Fibroblast of lung (primary cell): Measurements from ENCODE around the gene PPP1R26. TPM values are rescaled to one million over a fixed set of nuclear protein-coding genes. Genes with fewer than 3 reads are reported as not detected.
"Not testable (repeated sequence)": the region's sequence is repeated elsewhere in the genome, so short reads cannot be mapped to it uniquely, and the experiment has no call there.

Source experiments
- DNase-seq, 2 donors: peaks; one replicate each; pipeline versions ENCODE4 v3.0.0 to v3.0.0-alpha.2; 2010; ENCODE audit warnings: low read depth in 2 of 2
- H2AFZ ChIP-seq: 2 replicates; pipeline ENCODE4 v1.5.1; 2012; ENCODE audit warnings: low read length, control low read depth, inconsistent platforms
- H3K27ac ChIP-seq: 2 replicates; pipeline ENCODE4 v1.5.1; 2011; ENCODE audit warnings: low read length, control low read depth; ENCODE audit not compliant: insufficient read depth
- H3K27me3 ChIP-seq: 2 replicates; pipeline ENCODE4 v1.5.1; 2011; ENCODE audit warnings: mild to moderate bottlenecking, low read length; ENCODE audit not compliant: control insufficient read depth, insufficient read depth
- H3K36me3 ChIP-seq: 2 replicates; pipeline ENCODE4 v1.5.1; 2011; ENCODE audit warnings: low read length; ENCODE audit not compliant: control insufficient read depth, insufficient read depth
- H3K4me1 ChIP-seq: 2 replicates; pipeline ENCODE4 v1.5.1; 2011; ENCODE audit warnings: low read length; ENCODE audit not compliant: control insufficient read depth, insufficient read depth; ENCODE audit errors: extremely low read depth
- H3K4me2 ChIP-seq: 2 replicates; pipeline ENCODE4 v1.5.1; 2011; ENCODE audit warnings: low read length, control low read depth; ENCODE audit not compliant: insufficient read depth; ENCODE audit errors: extremely low read depth
- H3K4me3 ChIP-seq, 4 experiments: fragments of 200-600 bp in 1 of 4; sonication (generic) in 1 of 4; replicated peaks in 1 of 4; 2 replicates each; pipeline ENCODE4 v1.5.1; 2011 to 2016; ENCODE audit warnings: low read length in 4 of 4, low read depth in 3 of 4, mild to moderate bottlenecking in 3 of 4, control low read depth in 2 of 4, inconsistent platforms in 1 of 4, mixed read lengths in 1 of 4; ENCODE audit not compliant: insufficient read depth in 1 of 4; ENCODE audit errors: control extremely low read depth in 1 of 4
- H3K79me2 ChIP-seq: 2 replicates; pipeline ENCODE4 v1.5.1; 2012; ENCODE audit warnings: mild to moderate bottlenecking, low read length, inconsistent platforms; ENCODE audit not compliant: control insufficient read depth, insufficient read depth
- H3K9ac ChIP-seq: 2 replicates; pipeline ENCODE4 v1.5.1; 2011; ENCODE audit warnings: mild to moderate bottlenecking, low read length, control low read depth; ENCODE audit not compliant: insufficient read depth
- H3K9me3 ChIP-seq: 2 replicates; pipeline ENCODE4 v1.5.1; 2012; ENCODE audit warnings: low read depth, low read length; ENCODE audit not compliant: control insufficient read depth, insufficient read depth
- H4K20me1 ChIP-seq: 2 replicates; pipeline ENCODE4 v1.5.1; 2011; ENCODE audit warnings: low read length; ENCODE audit not compliant: control insufficient read depth, insufficient read depth; ENCODE audit errors: extremely low read depth
- CTCF ChIP-seq, 2 donors: IDR thresholded peaks in 1 of 2; conservative IDR thresholded peaks in 1 of 2; 1 replicate in 1 of 2; 2 replicates in 1 of 2; pipeline ENCODE4 v1.5.1; 2011 to 2012; ENCODE audit warnings: low read length in 2 of 2, control low read depth in 1 of 2, inconsistent platforms in 1 of 2, low read depth in 1 of 2, mild to moderate bottlenecking in 1 of 2
- EZH2 ChIP-seq: IDR thresholded peaks from 2 replicates; pipeline ENCODE4 v1.5.1; 2012; ENCODE audit warnings: low read length, control low read depth, mild to moderate bottlenecking; ENCODE audit errors: missing control alignments
- polyA plus RNA-seq, 2 donors: library from polyadenylated mRNA; depleted of rRNA in 1 of 2; stranded (reverse) in 1 of 2; unstranded in 1 of 2; fragments of >200 nt; gene quantifications; 2 replicates each; pipeline ENCODE4 v1.2.1, GENCODE V29; 2011 to 2012; ENCODE audit warnings: missing spikeins in 1 of 2
- total RNA-seq: library from RNA; depleted of rRNA; stranded (reverse); fragments of >200 nt; gene quantifications from 2 replicates; pipeline ENCODE4 v1.2.1, GENCODE V29; 2014

The PPP1R26 gene
- total and polyA plus RNA-seq, 2 donors (not counting 1 experiment from before 2014, with no cell fraction given) = 2.9 to 8.9 TPM

GRCh38 chr9:135512241-135512603, 32.6 kb downstream of the PPP1R26 start:
- no peaks in the 10 kb centered on the region for H3K9me3 ChIP-seq
- H3K79me2 ChIP-seq = no peaks in the 10 kb centered on the region
- no peaks in the 10 kb centered on the region for H3K27me3 ChIP-seq
- no peak overlapping the region for H3K4me2 ChIP-seq
- peaks cover 2% of the 10 kb centered on the region for H3K4me1 ChIP-seq
- no peaks in the 10 kb centered on the region for H3K36me3 ChIP-seq
- no peak overlapping the region for H3K9ac ChIP-seq
- H4K20me1 ChIP-seq = no peaks in the 10 kb centered on the region
- H3K27ac ChIP-seq = no peak overlapping the region
- no peak for DNase-seq
- no peak overlapping the region for H2AFZ ChIP-seq
- no peak for TF ChIP-seq EZH2
- no peak for TF ChIP-seq CTCF (conservative IDR thresholded peaks at IDR 0.05 in 1 of 2, IDR thresholded peaks at IDR 0.05 in 1 of 2; ENCODE audit: low read depth in 1 of 2, low read length in 2 of 2)
- no peak overlapping the region for H3K4me3 ChIP-seq

DNA sequence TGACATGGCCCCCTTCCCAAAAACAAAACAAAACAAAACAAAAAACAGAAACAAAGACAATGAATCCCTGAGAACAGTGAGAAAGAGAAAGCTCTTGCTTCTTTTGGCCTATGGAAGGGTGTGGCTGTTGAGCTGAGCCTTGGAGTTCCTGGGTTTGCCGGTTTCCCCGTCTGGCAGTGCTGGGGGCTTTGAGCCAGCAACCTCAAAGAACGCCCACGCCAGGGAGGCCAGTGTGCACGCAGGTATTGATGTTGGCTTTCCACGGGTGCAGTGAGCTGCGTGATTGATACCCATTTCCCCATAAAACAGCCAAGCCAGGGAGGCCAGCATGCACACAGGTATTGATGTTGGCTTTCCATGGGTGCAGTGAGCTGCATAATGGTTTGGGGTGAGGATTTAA, 33.3 kb downstream of the PPP1R26 start:
- H3K4me2 ChIP-seq = no peak overlapping the region
- H4K20me1 ChIP-seq = no peaks in the 10 kb centered on the region
- no peak for TF ChIP-seq EZH2
- no peak for TF ChIP-seq CTCF (conservative IDR thresholded peaks at IDR 0.05 in 1 of 2, IDR thresholded peaks at IDR 0.05 in 1 of 2; ENCODE audit: low read depth in 1 of 2, low read length in 2 of 2)
- no peaks in the 10 kb centered on the region for H3K79me2 ChIP-seq
- no peaks in the 10 kb centered on the region for H3K36me3 ChIP-seq
- no peak overlapping the region for H3K27ac ChIP-seq
- no peak overlapping the region for H3K9ac ChIP-seq
- no peak overlapping the region for H3K4me3 ChIP-seq
- no peaks in the 10 kb centered on the region for H3K27me3 ChIP-seq
- no peak overlapping the region for H2AFZ ChIP-seq
- no peaks in the 10 kb centered on the region for H3K9me3 ChIP-seq
- peaks cover 2% of the 10 kb centered on the region for H3K4me1 ChIP-seq
- peak in 1 of 2 donors; percentile 40 for DNase-seq

DNA sequence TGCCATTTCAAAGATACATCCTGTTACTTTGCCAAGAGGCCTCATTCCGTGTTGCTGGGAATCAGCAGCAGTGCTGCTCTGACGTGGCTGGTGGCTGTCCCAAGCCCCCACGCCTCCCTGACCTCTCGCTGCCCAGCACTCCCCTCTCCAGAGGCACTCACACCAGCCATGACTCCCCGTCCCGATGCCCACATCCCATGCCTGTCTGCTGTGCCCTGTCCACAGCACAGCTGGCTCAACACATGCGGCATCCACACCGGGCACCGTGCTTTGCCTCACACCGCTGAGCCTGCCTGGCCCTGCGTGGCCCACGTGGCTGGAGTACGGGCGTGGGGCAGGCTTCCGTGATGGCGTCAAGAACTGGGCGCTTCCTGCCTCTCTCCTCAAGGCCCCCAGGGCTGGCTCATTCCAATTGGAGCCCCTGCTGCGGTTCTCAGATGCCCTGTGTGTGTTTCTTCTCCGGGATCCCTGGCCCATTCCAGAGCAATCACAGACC, 33.8 kb downstream of the PPP1R26 start:
- DNase-seq = no peak
- no peaks in the 10 kb centered on the region for H3K9me3 ChIP-seq
- no peak overlapping the region for H3K4me3 ChIP-seq
- no peaks in the 10 kb centered on the region for H3K79me2 ChIP-seq
- no peaks in the 10 kb centered on the region for H4K20me1 ChIP-seq
- no peak for TF ChIP-seq EZH2
- no peak for TF ChIP-seq CTCF (conservative IDR thresholded peaks at IDR 0.05 in 1 of 2, IDR thresholded peaks at IDR 0.05 in 1 of 2; ENCODE audit: low read depth in 1 of 2, low read length in 2 of 2)
- H3K36me3 ChIP-seq = no peaks in the 10 kb centered on the region
- peaks cover 2% of the 10 kb centered on the region for H3K4me1 ChIP-seq
- no peak overlapping the region for H2AFZ ChIP-seq
- peaks cover 2% of the 10 kb centered on the region for H3K27me3 ChIP-seq
- H3K27ac ChIP-seq = no peak overlapping the region
- H3K9ac ChIP-seq = no peak overlapping the region
- no peak overlapping the region for H3K4me2 ChIP-seq

- not testable (repeated sequence) for H3K27me3 ChIP-seq, H4K20me1 ChIP-seq, H3K79me2 ChIP-seq, H3K36me3 ChIP-seq, H3K4me1 ChIP-seq, H3K27ac ChIP-seq, H3K4me3 ChIP-seq, H3K4me2 ChIP-seq, H2AFZ ChIP-seq, H3K9me3 ChIP-seq, DNase-seq, H3K9ac ChIP-seq
These were observed 34.3 kb downstream of the PPP1R26 start for GRCh38 chr9:135513906-135514305.
